CD4-positive, alpha-beta T cell treated with Interleukin-17A for 4 hours (primary cell): ENCODE results near the gene PSORS1C1.

ENCODE experiments used
- DNase-seq: peaks from one replicate; pipeline ENCODE4 v3.0.0-alpha.2; 2020; ENCODE audit warnings: mixed read lengths

PSORS1C1 gene

GRCh38 chr6:31096656-31097055, 17.9 kb upstream of the PSORS1C1 start:
- no peak for DNase-seq

GRCh38 chr6:31098449-31098938, 16.1 kb upstream of the PSORS1C1 start:
- no peak for DNase-seq

- DNase-seq, result no peak
These were observed 11.5 kb upstream of the PSORS1C1 start for GRCh38 chr6:31103136-31103535.

GRCh38 chr6:31107052-31107451, 7.5 kb upstream of the PSORS1C1 start:
- DNase-seq, result no peak

- no peak for DNase-seq
These were observed 3.6 kb upstream of the PSORS1C1 start for GRCh38 chr6:31110825-31111582.

GRCh38 chr6:31111712-31112111, 2.9 kb upstream of the PSORS1C1 start:
- no peak for DNase-seq

- no peak for DNase-seq
These were observed 2.1 kb upstream of the PSORS1C1 start, which contains the start of gene C6orf15 for GRCh38 chr6:31112478-31112877. Gene C6orf15 (minus strand): TSS chr6:31112575. CDS start chr6:31112555, 20 bp downstream.

- no peak for DNase-seq
These were observed 599 bp upstream of the PSORS1C1 start for GRCh38 chr6:31113861-31114540.

GRCh38 chr6:31114970-31115849, 610 bp downstream of the PSORS1C1 start:
- no peak for DNase-seq

GRCh38 chr6:31115941-31116560, 1.5 kb downstream of the PSORS1C1 start:
- no peak for DNase-seq

GRCh38 chr6:31116661-31117385, 2.2 kb downstream of the PSORS1C1 start:
- no peak for DNase-seq

GRCh38 chr6:31118178-31118577, 3.6 kb downstream of the PSORS1C1 start:
- no peak for DNase-seq

- DNase-seq, result no peak
These were observed 5.7 kb downstream of the PSORS1C1 start, which contains the start of gene CDSN for GRCh38 chr6:31120151-31120915. Gene CDSN (minus strand): TSS chr6:31120446. CDS start chr6:31120419, 27 bp downstream.

- no peak for DNase-seq
These were observed 6.7 kb downstream of the PSORS1C1 start for GRCh38 chr6:31121131-31121790.

- no peak for DNase-seq
These were observed 8.4 kb downstream of the PSORS1C1 start for GRCh38 chr6:31122791-31123706.

- no peak for DNase-seq
These were observed 10.6 kb downstream of the PSORS1C1 start for GRCh38 chr6:31125162-31125561.

GRCh38 chr6:31125586-31126363, 11.2 kb downstream of the PSORS1C1 start:
- DNase-seq, result no peak

GRCh38 chr6:31126396-31127175, 12.0 kb downstream of the PSORS1C1 start:
- DNase-seq, result no peak
